GM19035 (cell line): ENCODE data around the gene TRERF1.

Experiments used
- ATAC-seq: cut with Tn5 transposase; IDR thresholded peaks from one replicate; pipeline ENCODE4 v1.9.1; 2021; ENCODE audit not compliant: unreplicated experiment

TRERF1 gene

GRCh38 chr6:42313941-42314570, 137.7 kb downstream of the TRERF1 start:
- no peak for ATAC-seq

DNA sequence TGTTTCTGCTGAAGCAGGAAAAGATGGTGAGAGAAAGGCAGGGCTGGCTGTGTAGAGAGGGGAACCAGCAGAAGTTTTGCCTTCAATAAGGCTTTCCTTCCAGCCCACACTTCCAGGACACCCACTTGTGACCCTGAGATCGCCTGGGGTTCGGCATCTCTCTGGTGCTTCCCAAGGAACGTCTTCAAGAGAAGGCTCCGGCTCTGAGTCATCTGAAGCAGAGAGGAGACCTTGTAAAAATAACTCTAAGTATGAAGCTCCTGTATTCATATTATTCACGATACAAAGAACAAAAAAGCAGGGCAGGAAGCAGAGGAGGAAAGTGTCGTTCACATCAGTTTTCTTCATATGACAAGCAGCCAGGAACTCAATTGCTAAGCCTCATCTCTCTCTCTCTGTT, 138.7 kb downstream of the TRERF1 start:
- no peak for ATAC-seq

- no peak for ATAC-seq
These were observed 144.6 kb downstream of the TRERF1 start for GRCh38 chr6:42307141-42307470.

- ATAC-seq: no peak
These were observed 145.1 kb downstream of the TRERF1 start for GRCh38 chr6:42306439-42307140.

DNA sequence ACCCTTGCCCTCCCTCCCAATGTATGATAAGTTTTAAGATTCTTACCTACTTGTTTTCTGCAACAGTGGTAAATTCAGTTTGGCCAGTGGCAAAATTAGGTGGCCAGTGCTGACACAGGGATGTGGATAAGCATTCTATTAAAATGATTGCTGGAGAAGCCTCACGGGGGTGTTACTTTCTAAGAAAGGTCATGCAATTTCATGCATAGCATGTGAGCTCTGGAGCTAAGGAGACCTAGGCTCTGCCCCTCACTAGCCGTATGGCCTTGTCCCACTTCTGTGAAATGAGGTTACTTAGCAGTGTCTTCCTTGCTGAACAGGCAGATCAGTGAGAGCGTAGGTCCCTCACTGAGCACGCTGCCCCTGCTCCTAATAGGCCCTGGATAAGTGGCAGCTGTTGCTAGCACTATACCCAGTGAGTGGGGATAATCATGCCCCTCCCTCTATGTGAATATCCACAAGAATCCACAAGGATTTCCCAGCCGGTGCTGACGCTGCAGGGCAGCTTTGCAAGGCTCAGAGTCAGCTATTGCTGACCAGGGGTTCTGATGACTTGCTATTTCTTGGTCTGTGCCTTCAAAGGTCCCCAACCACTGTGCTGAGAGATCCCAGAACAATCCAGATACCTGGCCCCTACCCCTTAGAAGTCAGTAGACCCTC, 147.5 kb downstream of the TRERF1 start:
- ATAC-seq: no peak

DNA sequence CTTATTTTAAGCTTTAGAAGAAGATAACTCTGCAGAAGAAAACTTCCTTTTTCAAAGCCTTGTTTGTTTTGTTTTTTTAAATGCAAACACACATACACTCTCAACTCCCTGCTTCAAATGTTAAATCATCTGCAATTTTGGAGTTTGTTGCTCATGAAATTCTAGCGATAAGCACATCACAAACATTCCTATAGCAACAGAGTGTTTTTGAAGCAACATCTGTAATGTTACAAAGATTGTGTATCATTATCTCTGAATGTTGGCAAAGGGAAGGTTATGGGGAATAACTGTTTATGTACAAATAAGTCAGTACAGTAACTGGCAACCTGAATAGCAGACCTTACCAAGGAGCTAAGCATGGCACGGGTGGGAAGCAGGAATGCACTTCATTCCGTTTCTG, 149.3 kb downstream of the TRERF1 start:
- no peak for ATAC-seq

DNA sequence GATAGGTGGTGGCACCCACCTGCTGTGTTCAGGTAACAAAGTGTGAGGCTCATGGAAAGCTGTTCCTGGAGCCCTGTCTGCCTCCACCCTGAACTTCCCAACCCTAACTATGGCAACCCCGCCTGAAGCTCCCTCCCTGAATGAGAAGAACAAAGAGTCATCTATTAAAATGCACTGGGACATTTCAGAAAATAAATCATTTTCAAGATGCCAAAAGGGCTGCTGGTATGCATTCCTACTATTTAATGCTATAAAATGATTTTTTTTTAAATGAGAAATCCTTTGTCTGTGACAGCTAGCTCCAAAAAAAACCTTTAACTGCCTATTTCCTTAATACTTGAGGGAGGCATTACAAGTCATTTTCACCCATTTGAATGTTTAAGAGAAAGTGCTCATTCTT, 149.7 kb downstream of the TRERF1 start:
- ATAC-seq: no peak

DNA sequence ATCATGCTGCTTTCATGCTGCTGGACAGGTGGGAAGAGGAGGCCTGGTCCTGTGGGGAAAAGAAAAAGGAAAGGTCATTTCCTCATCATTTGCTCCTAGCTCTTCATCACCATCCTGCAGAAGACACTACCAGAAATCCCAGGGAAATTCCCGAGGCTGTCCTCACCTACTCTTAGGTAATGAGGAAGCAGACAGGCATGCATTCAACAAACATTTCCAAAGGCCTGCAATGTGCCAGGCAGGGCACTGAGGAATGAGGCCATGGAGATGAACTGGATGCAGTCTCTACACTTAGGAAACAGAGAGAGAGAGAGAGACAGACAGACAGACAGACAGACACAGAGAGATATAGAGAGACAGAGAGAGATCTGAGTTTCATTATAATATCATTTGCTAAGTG, 151.0 kb downstream of the TRERF1 start:
- no peak for ATAC-seq

DNA sequence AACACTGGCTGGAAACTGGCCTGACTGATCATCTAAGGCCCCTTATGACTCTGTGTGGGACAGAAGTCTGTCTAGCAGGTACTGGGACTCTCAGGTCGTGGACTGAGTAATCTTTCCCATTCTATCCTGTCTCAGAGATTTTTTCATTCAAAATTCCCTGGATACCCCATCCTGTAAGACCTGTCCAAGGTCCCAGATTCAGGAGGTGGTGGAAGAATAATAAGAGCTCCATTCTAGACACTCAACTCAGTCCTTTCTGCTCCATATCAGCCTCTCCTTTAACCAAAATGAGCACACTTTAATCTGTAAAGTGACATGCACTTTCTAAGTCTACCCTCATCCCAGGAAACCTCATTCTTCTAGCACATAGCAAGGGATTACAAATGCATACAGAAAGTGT, 151.5 kb downstream of the TRERF1 start:
- no peak for ATAC-seq

GRCh38 chr6:42297661-42298060, 154.1 kb downstream of the TRERF1 start:
- ATAC-seq: no peak

DNA sequence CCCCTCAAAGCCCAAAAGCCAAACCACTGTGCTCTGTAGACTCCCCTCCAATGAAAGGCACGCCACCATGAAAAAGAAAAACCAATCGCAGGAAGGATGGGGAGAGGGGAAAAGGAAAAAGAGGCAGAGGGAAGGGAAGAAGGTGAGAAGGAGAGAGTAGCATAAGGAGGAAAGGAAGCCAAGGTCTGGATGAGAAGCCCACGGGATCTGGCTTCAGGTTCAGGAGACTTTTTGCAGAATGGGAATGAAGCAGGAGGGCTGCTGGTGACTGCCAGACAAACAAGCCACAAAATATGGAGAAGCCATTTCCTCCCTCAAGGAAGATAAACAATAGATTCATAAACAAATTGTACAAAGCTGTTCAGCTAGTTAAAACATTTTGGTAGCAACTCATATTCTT, 155.1 kb downstream of the TRERF1 start:
- no peak for ATAC-seq

- ATAC-seq: no peak
These were observed 156.0 kb downstream of the TRERF1 start for GRCh38 chr6:42295677-42296076.

GRCh38 chr6:42295181-42295580, 156.5 kb downstream of the TRERF1 start:
- no peak for ATAC-seq

DNA sequence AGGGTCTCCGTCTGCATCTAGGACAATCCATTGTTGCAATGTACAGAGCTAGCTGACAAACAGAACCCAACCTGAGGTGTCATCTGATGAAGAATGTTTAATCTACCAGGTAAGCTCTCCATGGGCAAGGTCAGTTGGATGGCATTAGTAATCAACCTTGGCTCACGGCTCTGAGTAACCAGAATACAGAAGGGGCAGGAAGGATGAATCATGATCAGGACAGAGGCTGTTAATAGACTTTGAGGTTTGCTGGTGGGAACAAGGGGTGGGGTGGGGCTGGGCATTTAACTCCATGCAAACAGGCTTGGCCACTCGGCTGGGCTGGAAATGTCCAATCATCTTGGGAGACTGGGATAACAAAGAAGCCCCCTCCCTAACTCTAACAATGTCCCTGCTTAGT, 157.0 kb downstream of the TRERF1 start:
- no peak for ATAC-seq

DNA sequence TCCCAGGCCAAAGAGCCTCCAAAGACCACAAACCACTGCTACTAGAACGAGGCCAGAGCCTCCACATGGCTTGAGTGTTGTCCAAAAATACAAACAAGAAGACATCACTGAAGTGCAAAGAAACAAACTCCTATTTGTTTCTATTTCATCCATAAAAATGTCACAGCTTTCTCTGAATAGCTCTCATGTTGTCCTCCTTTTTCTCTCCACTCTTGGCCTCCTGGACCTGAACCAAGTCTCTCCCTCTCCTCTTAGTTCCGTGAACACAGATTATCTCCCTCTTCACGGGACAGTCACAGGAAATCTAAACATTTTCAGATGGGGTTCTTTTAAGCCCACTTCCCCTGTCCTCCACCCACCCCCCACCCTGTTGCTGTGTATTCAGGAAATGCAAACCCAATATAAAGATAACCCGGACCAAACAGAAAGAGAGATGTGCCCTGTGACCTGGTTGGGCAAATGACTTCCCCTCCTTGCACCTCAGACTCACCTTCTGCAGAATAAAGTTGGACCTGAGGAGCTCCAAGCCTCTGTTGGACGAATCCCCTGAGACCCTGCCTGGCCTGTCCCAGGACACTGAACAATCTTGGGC, 158.2 kb downstream of the TRERF1 start:
- no peak for ATAC-seq

DNA sequence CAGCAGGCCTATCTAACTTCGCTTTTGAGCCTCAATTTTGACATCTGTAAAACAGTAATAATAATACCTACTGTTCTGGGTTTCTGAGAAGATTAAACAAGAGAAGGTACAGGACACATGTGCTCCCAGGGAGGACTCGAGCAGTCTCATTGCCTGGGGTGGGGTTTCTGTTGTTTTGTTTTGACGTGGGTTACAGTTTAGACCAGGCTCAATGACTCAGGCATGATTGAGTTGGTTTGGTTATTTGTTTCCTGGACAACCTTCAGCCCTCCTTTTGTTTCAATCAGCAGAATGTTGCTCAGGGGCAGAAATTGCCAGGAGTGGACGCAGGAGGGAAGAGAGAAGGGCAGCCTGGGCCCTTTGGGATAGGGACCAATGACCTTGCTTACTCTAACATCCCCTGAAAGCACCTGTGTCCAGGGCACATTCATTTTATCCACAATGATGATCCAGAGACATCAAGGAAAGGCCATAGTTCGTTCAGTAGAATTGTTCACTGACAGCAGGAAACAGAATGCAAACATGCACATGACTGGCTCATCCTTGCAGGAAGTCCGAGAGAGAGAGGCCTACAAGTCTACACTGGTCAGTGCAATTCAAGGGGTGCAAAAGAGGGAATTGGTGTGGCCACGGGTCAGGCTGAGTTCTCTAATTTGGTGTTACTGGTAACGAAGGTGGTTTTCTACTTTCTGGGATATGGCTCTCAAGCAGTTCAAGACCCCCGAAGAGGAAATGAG, 159.6 kb downstream of the TRERF1 start:
- ATAC-seq: no peak

DNA sequence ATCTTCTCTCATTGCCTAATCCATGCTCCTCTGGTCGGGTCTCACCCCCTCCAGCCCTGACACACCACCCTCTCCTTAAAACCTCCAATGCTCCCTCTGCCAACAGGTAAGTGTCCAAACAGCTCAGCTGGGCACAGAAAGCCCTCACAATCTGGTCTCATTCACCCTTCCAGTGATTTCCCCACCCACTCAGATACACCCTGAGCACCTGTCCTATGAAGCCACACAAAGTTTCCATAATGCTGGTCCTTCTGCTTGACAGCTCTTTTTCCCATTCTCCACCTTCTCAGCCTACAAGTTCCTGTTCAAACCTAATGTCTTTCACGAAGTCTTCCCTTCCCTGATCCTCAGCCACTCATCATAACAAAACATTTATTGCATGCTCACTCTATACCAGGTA, 164.0 kb downstream of the TRERF1 start:
- no peak for ATAC-seq

GRCh38 chr6:42281570-42281969, 170.2 kb downstream of the TRERF1 start:
- ATAC-seq: no peak

- ATAC-seq: no peak
These were observed 170.7 kb downstream of the TRERF1 start for GRCh38 chr6:42280966-42281533.

DNA sequence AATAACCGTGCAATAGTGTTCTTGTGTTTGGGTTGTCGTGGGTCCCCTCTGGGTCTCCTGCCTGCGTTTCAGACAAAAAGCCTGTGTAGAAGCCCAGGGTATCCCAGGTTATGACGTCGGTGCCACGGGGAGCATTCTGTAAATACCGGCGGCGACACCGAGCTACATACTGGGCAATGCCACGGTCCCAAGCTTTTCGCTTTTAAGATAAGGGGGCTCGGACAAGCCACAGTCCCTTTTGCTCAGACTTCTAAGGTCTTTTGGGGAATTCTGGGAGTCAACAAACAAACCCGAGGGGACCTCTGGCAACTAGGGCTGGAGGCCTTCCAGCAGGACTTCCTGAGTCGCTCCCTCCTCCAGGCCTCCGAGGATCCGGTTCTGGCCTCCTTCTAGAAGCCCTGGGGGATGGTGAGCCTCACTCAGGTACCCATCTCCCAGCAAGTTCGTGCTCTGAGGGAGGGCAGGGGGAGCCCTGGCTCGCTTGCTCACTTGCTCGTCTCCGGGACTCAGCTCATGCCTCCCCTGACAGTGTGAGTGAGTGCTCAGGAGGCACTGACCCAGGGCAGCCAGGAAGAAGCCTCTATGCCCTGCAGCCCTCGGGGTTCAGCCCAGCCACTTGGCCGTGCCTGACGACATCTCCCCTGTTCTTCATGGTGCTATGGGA, 171.6 kb downstream of the TRERF1 start:
- no peak for ATAC-seq
